Measurements from ENCODE around the gene PAQR5.
"Not testable (repeated sequence)": the region's sequence is repeated elsewhere in the genome, so short reads cannot be mapped to it uniquely, and the experiment has no call there.

Gene PAQR5

DNA sequence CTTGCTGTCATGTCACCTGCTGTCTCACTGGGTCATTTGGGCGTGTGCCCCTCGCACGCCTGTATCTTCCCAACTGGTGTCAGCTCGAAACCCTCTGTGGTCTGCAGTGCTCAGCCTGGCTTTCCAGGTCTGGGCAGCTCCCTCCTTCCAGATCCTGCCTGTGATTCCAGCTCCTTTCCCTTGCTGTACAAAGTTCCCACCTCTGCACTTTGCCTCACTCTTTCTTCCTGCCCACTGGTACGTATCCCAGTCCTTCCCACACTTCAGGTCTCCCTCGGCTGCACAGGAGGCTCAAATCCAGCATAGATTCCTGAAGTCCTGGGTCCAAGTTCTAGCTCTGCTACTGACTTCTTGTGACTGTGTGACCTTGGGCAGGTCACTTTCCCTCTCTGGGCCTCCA, 2.1 kb upstream of the PAQR5 start:
- TF ChIP-seq, protein P1, sequence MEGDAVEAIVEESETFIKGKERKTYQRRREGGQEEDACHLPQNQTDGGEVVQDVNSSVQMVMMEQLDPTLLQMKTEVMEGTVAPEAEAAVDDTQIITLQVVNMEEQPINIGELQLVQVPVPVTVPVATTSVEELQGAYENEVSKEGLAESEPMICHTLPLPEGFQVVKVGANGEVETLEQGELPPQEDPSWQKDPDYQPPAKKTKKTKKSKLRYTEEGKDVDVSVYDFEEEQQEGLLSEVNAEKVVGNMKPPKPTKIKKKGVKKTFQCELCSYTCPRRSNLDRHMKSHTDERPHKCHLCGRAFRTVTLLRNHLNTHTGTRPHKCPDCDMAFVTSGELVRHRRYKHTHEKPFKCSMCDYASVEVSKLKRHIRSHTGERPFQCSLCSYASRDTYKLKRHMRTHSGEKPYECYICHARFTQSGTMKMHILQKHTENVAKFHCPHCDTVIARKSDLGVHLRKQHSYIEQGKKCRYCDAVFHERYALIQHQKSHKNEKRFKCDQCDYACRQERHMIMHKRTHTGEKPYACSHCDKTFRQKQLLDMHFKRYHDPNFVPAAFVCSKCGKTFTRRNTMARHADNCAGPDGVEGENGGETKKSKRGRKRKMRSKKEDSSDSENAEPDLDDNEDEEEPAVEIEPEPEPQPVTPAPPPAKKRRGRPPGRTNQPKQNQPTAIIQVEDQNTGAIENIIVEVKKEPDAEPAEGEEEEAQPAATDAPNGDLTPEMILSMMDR (IDR thresholded peaks at IDR 0.05; ENCODE audit: extremely low read depth, missing control alignments): no peak
- no peak for DNase-seq (ENCODE audit: low spot score)

DNA sequence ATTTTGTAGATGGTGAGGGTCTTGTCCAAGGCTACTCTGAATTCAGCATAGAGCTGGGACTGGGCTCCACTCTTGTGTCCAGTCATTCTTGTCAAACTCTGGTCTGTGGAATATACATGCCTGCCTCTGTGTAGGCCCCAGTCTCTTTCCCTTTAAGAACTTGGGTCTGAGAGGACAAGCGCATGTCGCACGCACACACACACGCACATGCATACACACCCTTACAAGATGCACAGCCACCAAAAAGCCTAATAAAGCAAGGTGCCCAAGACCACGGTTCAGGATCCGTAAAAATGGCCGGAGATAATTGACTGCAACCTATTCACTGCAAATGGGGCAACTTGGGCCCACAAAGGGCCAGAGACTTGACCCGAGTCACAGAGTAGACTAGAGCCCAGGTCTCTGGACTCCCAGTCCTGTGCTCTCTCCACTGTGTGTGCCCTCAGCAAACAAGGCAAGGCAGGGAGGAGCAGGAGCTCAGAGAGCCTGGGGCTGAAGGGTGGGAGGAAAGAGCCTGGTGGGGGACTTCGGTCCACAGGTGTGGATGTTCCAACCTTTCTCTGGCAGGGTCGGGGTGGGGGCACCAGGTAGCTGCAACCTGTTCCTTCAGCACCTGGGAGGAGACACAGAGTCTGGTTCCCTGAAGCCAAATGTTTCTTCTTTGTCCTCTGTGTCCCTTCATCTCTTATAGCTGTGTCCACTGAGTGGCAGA, 914 bp upstream of the PAQR5 start:
- no peak for DNase-seq (ENCODE audit: low spot score)
- TF ChIP-seq, protein P1 (IDR thresholded peaks at IDR 0.05; ENCODE audit: extremely low read depth, missing control alignments): no peak

DNA sequence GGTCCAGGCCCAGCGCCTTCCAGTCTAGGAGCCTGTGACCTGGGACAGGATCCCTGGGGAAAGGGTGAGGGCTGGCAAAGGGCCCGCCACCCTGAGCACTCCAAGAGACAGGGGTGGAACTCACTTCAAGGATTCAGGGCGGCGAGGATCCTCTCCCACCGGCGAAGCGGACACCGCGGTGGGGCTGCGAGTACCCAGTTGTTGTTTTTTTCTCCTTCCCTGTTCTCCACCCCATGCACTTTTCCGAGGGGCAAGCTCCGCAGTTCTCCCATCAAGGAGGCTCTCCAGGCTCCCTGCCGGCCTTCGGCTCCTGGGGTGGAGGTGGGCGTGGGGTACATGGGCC, 387 bp upstream of the PAQR5 start:
- no peak for DNase-seq (ENCODE audit: low spot score)
- TF ChIP-seq, protein P1 (IDR thresholded peaks at IDR 0.05; ENCODE audit: extremely low read depth, missing control alignments): no peak

- no peak for DNase-seq (ENCODE audit: low spot score)
- TF ChIP-seq, protein P1 (IDR thresholded peaks at IDR 0.05; ENCODE audit: extremely low read depth, missing control alignments): no peak
Observed at GRCh38 chr15:69299451-69299886, 757 bp downstream of the PAQR5 start.

DNA sequence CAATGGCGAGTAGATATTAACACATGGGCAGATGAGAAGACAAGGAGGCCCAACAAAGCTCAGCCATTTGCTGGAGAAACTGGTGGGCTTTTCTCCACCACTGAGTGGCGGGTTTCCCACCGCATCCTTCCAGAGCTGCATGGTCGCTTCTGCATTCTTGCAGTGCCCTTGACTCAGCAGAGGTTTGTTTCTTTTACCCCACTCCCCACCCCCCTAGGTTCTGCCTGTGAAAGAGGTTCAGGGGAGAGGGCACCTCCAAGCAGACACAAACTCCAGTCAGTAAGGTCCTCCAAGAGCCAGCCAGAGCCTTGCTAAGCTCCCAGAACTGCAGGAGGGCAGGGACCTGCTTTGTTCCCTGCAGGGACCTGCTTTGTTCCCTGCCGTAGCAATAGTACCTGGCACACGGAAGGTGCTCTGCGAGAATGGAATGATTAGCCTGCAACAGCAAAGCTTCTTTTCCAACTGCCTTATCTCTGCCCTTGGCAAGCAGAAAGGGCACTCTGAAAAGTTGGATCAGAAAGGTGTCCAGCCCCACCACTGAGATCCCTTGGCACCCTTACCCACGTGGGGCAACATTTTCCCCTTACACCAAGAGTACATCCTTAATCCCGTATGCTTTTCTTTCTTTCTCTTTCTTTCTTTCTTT, 1.4 kb downstream of the PAQR5 start:
- no peak for DNase-seq (ENCODE audit: low spot score)
- TF ChIP-seq, protein P1 (IDR thresholded peaks at IDR 0.05; ENCODE audit: extremely low read depth, missing control alignments): no peak

GRCh38 chr15:69301101-69301500, 2.4 kb downstream of the PAQR5 start:
- DNase-seq (ENCODE audit: low spot score): not testable (repeated sequence)

DNA sequence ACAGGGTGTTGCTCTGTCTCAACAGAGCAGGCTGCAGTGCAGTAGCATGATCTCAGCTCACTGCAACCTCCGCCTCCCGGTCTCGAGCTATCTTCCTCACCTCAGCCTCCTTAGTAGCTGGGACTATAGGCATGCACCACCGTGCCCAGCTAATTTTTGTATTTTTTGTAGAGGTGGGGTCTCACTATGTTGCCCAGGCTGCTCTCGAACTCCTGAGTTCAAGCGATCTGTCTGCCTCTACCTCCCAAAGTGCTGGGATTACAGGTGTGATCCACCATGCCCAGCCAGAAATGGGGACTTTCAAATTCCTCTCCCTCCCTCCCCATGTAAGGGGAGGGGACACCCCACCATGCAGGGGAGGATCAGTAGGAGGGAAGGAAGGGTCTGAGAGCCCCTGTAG, 3.4 kb downstream of the PAQR5 start:
- not testable (repeated sequence) for DNase-seq (ENCODE audit: low spot score)

DNA sequence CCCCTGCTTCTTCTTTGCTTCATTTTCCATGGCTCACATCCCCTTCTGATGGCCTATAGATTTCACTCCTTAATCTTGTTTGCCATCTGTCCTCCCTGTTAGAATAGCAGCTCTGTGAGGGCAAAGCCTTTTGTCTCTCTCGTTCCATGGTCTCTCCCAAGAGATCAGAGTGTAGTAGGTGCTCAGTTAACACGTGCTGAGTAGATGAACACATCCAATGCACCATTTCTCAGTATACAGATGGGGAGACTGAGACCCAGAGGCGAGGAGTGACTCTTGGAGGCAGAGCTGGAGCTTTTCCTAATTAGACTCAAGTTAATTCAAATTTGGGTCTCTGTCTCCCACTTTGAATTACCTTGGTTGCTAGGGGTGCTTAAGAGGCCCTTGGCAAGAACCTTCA, 4.2 kb downstream of the PAQR5 start:
- no peak for DNase-seq (ENCODE audit: low spot score)
- TF ChIP-seq, protein P1 (IDR thresholded peaks at IDR 0.05; ENCODE audit: extremely low read depth, missing control alignments): no peak
